SK-N-SH (cell line): ENCODE data around the gene TSPAN14. TPM values are rescaled to one million over a fixed set of nuclear protein-coding genes. Genes with fewer than 3 reads are reported as not detected.

ENCODE experiments used
- CTCF ChIA-PET: fragments of 300-600, 350-600 bp; formaldehyde crosslinking; extraction: SDS; loops from one replicate; lab custom pipeline; 2021; lab: Yijun Ruan, JAX
- POLR2A ChIA-PET: fragments of 350-600 bp; sonication (Branson Sonifier 250); formaldehyde crosslinking; extraction: SDS; loops from one replicate; lab custom pipeline; 2020; ENCODE audit warnings: antibody characterized with exemption, inconsistent platforms; lab: Yijun Ruan, JAX
- DNase-seq: peaks from one replicate; pipeline ENCODE4 v3.0.0; 2012
- H2AFZ ChIP-seq: fragments of 200-600 bp; sonication (generic); 2 replicates; pipeline ENCODE4 v1.8.1; 2016; ENCODE audit warnings: antibody characterized with exemption, mild to moderate bottlenecking, low read depth
- H3F3A ChIP-seq: fragments of 200-600 bp; sonication (generic); replicated peaks from 2 replicates; pipeline ENCODE3; 2016; ENCODE audit warnings: antibody characterized with exemption, mild to moderate bottlenecking; ENCODE audit not compliant: insufficient read depth
- H3K27ac ChIP-seq, 2 experiments: fragments of 200-500 bp in 1 of 2; fragments of 200-600 bp in 1 of 2; sonication (Bioruptor generic) in 1 of 2; sonication (generic), shearing (Covaris generic) in 1 of 2; 2 replicates each; pipeline versions ENCODE4 v1.5.1 to v1.6.1; 2014 to 2016; ENCODE audit warnings: low read depth in 2 of 2, inconsistent platforms in 1 of 2, low read length in 1 of 2, mild to moderate bottlenecking in 1 of 2, mixed read lengths in 1 of 2
- H3K27me3 ChIP-seq: fragments of 200-600 bp; sonication (generic), shearing (Covaris generic); 2 replicates; pipeline ENCODE4 v1.6.1; 2016; ENCODE audit warnings: mixed run types; ENCODE audit not compliant: insufficient read depth
- H3K36me3 ChIP-seq, 2 experiments: fragments of 200-500 bp in 1 of 2; fragments of 200-600 bp in 1 of 2; sonication (Bioruptor generic) in 1 of 2; sonication (generic) in 1 of 2; replicated peaks in 1 of 2; 2 replicates each; pipeline versions ENCODE3 to v1.5.1; 2014 to 2016; ENCODE audit warnings: low read length in 1 of 2, mild to moderate bottlenecking in 1 of 2; ENCODE audit not compliant: insufficient read depth in 2 of 2, control insufficient read depth in 1 of 2
- H3K4me1 ChIP-seq, 2 experiments: fragments of 200-500 bp in 1 of 2; fragments of 200-600 bp in 1 of 2; sonication (Bioruptor generic) in 1 of 2; sonication (generic), shearing (Covaris generic) in 1 of 2; 2 replicates each; pipeline versions ENCODE4 v1.5.1 to v1.6.1; 2014 to 2016; ENCODE audit warnings: low read depth in 1 of 2, low read length in 1 of 2, mixed run types in 1 of 2; ENCODE audit not compliant: insufficient read depth in 2 of 2, control insufficient read depth in 1 of 2
- H3K4me2 ChIP-seq: fragments of 200-600 bp; sonication (generic), shearing (Covaris generic); 2 replicates; pipeline ENCODE4 v1.6.1; 2017; ENCODE audit warnings: mixed run types
- H3K4me3 ChIP-seq, 2 experiments: fragments of 200-500 bp in 1 of 2; fragments of 200-600 bp in 1 of 2; sonication (Bioruptor generic) in 1 of 2; sonication (generic), shearing (Covaris generic) in 1 of 2; 2 replicates each; pipeline versions ENCODE4 v1.5.1 to v1.8.1; 2014 to 2016; ENCODE audit warnings: low read depth in 2 of 2, inconsistent platforms in 1 of 2, low read length in 1 of 2, mild to moderate bottlenecking in 1 of 2, mixed read lengths in 1 of 2, moderate library complexity in 1 of 2
- H3K79me2 ChIP-seq: fragments of 200-600 bp; sonication (generic); 2 replicates; pipeline ENCODE4 v1.8.1; 2017; ENCODE audit warnings: mild to moderate bottlenecking; ENCODE audit not compliant: insufficient read depth
- H3K9ac ChIP-seq: fragments of 200-600 bp; sonication (generic); 2 replicates; pipeline ENCODE4 v1.6.1; 2017; ENCODE audit warnings: mixed run types
- H3K9me2 ChIP-seq: fragments of 200-600 bp; sonication (generic); 2 replicates; pipeline ENCODE4 v1.6.1; 2017; ENCODE audit warnings: mixed run types
- H3K9me3 ChIP-seq: fragments of 200-600 bp; sonication (generic); 2 replicates; pipeline ENCODE4 v1.6.1; 2017; ENCODE audit warnings: mixed run types, mild to moderate bottlenecking, moderate library complexity
- H4K20me1 ChIP-seq: fragments of 200-600 bp; sonication (generic); 2 replicates; pipeline ENCODE4 v1.6.1; 2017; ENCODE audit warnings: mild to moderate bottlenecking, mixed run types; ENCODE audit not compliant: insufficient read depth
- ELF1 ChIP-seq: IDR thresholded peaks from 2 replicates; pipeline ENCODE4 v1.4.0; 2012
- EZH2phosphoT487 ChIP-seq: fragments of 200-600 bp; sonication (generic); IDR thresholded peaks from 2 replicates; pipeline ENCODE4 v1.6.1; 2017; ENCODE audit warnings: low read depth, mixed run types, mild to moderate bottlenecking, antibody characterized with exemption, moderate library complexity, borderline replicate concordance
- FOXJ3 ChIP-seq: sonication (generic); formaldehyde crosslinking; IDR thresholded peaks from 2 replicates; pipeline ENCODE4 v1.5.1; 2020; ENCODE audit warnings: mild to moderate bottlenecking, missing genetic modification reagents
- GABPA ChIP-seq: IDR thresholded peaks from 2 replicates; pipeline ENCODE4 v1.4.0; 2012; ENCODE audit warnings: low read depth, mild to moderate bottlenecking
- MEF2A ChIP-seq: IDR thresholded peaks from 2 replicates; pipeline ENCODE4 v1.4.0; 2012; ENCODE audit warnings: low read depth, borderline replicate concordance
- NFIC ChIP-seq: IDR thresholded peaks from 2 replicates; pipeline ENCODE4 v1.4.0; 2012; ENCODE audit warnings: borderline replicate concordance
- POLR2AphosphoS5 ChIP-seq: IDR thresholded peaks from 2 replicates; pipeline ENCODE4 v1.6.1; 2012; ENCODE audit warnings: low read depth, low read length
- RAD21 ChIP-seq: IDR thresholded peaks from 2 replicates; pipeline ENCODE4 v1.6.1; 2012; ENCODE audit warnings: mild to moderate bottlenecking, low read length
- RFX5 ChIP-seq: IDR thresholded peaks from 2 replicates; pipeline ENCODE4 v1.6.1; 2012; ENCODE audit warnings: mild to moderate bottlenecking, improper control_type of control experiment, low read length
- SMC3 ChIP-seq: IDR thresholded peaks from 2 replicates; pipeline ENCODE4 v1.6.1; 2012; ENCODE audit warnings: low read depth, low read length, improper control_type of control experiment
- TAF1 ChIP-seq: IDR thresholded peaks from 2 replicates; pipeline ENCODE4 v1.6.1; 2012; ENCODE audit warnings: low read depth, mild to moderate bottlenecking, low read length, moderate library complexity, borderline replicate concordance
- YY1 ChIP-seq: IDR thresholded peaks from 2 replicates; pipeline ENCODE4 v1.4.0; 2012; ENCODE audit warnings: low read depth, mild to moderate bottlenecking
- WGBS: methylation state at CpG from one replicate; pipeline ENCODE4 v1.1.6; 2017; ENCODE audit warnings: low lambda C conversion rate; 5-methylcytosine and 5-hydroxymethylcytosine counted together
- polyA plus RNA-seq, 3 experiments: library from polyadenylated mRNA; depleted of rRNA; stranded (reverse); fragments of >200 nt; gene quantifications; 2 replicates each; pipeline ENCODE4 v1.2.3, GENCODE V29; 2012
- TF ChIP-seq, protein P1 (sequence below): IDR thresholded peaks from 2 replicates; pipeline ENCODE4 v1.4.0; 2012; ENCODE audit warnings: low read depth, borderline replicate concordance
- TF ChIP-seq, protein P2 (sequence below): fragments of 200-600 bp; sonication (generic); IDR thresholded peaks from 2 replicates; pipeline ENCODE4 v1.6.1; 2017; ENCODE audit warnings: antibody characterized with exemption, mild to moderate bottlenecking, moderate library complexity
- TF ChIP-seq, protein P3 (sequence below): IDR thresholded peaks from 2 replicates; pipeline ENCODE4 v1.4.0; 2012; ENCODE audit warnings: low read depth, borderline replicate concordance
- TF ChIP-seq, protein P4 (sequence below): IDR thresholded peaks from 2 replicates; pipeline ENCODE4; 2012

TSPAN14 gene
- polyA plus RNA-seq, 1 of the 3 experiments (the other 2 are of a cell fraction) = 78.1 TPM

DNA sequence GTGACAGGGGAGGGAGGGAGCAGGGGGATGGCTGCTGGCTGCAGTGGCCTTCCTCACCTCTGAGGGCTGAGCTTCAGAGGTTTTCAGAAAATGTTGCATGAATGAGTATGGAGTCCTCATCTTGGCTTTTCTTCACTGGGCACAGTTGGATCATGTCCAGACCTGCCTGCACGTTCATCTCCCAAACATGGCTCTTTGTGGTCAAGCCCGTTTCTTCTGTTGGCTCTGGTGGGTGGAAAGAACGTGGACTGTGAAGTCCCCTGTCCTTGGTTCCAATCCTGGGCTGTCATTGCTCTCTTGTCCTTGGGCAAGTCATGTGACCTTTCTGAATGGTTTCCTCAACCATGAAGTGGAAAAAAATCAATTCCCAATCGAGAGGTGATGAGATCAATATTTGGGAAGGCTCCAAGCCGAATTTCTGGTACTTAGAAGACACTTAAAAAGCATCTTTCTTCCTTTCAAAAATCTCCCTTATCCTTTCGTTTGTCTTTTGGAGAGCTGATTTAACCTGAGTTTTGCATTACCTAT lies 34.5 kb downstream of the TSPAN14 start:
- Histone ChIP-seq H3K27ac (no peak overlapping the region), H3K27me3 (no peaks in the 10 kb centered on the region), H3K79me2 (peaks cover 100% of the 10 kb centered on the region), H3K9me3 (no peaks in the 10 kb centered on the region), H3K36me3 (peaks cover 12 to 17% of the 10 kb centered on the region in 2 experiments), H3F3A (peaks cover 3% of the 10 kb centered on the region), H3K4me1 (peaks cover 0 to 13% of the 10 kb centered on the region in 2 experiments; a peak in 1 of 4 replicates), H3K4me2 (no peak overlapping the region), H3K4me3 (no peak overlapping the region), H2AFZ (no peak overlapping the region), H3K9me2 (no peaks in the 10 kb centered on the region), H3K9ac (no peak overlapping the region), H4K20me1 (peaks cover 55% of the 10 kb centered on the region)
- ChIA-PET POLR2A (no interaction called here), CTCF (interaction anchor here (1.9 to 11.4 kb wide), 2 partner anchors 16 to 44 kb away, joined by 8 to 82 read pairs; no protein-coding TSS in a partner anchor)
- 87% methylated on average over 6 of the region's 6 CpGs for WGBS
- no peak for DNase-seq
- no peak for TF ChIP-seq YY1
- TF ChIP-seq, protein P1, sequence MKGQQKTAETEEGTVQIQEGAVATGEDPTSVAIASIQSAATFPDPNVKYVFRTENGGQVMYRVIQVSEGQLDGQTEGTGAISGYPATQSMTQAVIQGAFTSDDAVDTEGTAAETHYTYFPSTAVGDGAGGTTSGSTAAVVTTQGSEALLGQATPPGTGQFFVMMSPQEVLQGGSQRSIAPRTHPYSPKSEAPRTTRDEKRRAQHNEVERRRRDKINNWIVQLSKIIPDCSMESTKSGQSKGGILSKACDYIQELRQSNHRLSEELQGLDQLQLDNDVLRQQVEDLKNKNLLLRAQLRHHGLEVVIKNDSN = no peak
- TF ChIP-seq RAD21 = no peak
- TF ChIP-seq, protein P2, sequence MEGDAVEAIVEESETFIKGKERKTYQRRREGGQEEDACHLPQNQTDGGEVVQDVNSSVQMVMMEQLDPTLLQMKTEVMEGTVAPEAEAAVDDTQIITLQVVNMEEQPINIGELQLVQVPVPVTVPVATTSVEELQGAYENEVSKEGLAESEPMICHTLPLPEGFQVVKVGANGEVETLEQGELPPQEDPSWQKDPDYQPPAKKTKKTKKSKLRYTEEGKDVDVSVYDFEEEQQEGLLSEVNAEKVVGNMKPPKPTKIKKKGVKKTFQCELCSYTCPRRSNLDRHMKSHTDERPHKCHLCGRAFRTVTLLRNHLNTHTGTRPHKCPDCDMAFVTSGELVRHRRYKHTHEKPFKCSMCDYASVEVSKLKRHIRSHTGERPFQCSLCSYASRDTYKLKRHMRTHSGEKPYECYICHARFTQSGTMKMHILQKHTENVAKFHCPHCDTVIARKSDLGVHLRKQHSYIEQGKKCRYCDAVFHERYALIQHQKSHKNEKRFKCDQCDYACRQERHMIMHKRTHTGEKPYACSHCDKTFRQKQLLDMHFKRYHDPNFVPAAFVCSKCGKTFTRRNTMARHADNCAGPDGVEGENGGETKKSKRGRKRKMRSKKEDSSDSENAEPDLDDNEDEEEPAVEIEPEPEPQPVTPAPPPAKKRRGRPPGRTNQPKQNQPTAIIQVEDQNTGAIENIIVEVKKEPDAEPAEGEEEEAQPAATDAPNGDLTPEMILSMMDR = no peak
- no peak for TF ChIP-seq RFX5
- TF ChIP-seq NFIC = no peak

DNA sequence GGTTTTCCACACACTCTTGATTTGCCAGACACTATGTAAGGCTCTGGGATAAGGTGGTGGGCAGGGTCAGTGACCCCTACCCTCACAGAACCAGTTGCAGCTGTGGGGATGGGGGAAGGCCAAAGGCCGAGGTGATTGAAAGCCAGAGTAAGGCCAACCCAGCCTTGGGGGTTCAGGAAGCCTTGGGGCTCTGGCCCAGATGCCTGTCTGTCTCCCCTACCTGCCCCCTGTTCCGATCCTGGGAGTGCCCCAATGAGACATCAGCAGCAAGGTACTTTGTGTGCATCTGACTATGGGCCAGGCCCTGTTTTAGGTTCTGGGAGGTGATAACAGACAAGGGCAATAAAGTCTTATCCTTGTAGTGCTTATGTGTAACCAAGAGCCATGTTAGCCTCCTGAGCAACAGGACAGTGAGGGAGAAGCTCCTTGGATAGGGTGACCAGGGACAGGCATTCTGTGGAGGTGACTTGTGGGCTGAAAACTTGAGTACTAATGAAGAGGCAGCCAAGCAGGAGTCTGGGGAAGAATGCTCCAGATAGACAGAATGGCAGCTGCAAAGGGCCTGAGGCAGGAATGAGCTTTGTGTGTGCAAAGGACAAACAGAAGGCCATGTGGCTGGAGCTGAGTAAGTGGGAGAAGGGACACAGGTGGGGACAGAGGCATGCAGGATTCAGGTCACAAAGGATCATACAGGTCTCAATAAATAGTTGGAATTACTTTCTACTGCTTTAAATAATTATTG lies 35.4 kb downstream of the TSPAN14 start:
- Histone ChIP-seq H3F3A (peaks cover 8% of the 10 kb centered on the region), H3K4me3 (no peak overlapping the region), H2AFZ (no peak overlapping the region), H3K4me2 (no peak overlapping the region), H3K9me3 (no peaks in the 10 kb centered on the region), H3K27ac (no peak overlapping the region), H3K36me3 (peaks cover 13 to 21% of the 10 kb centered on the region in 2 experiments), H3K79me2 (peaks cover 100% of the 10 kb centered on the region), H4K20me1 (peaks cover 48% of the 10 kb centered on the region), H3K27me3 (no peaks in the 10 kb centered on the region), H3K9me2 (no peaks in the 10 kb centered on the region), H3K4me1 (peaks cover 0 to 14% of the 10 kb centered on the region in 2 experiments; a peak in 1 of 4 replicates), H3K9ac (no peak overlapping the region)
- POLR2A ChIA-PET = no interaction called here
- CTCF ChIA-PET = interaction anchor here (1.9 to 11.4 kb wide), 2 partner anchors 15 to 45 kb away, joined by 8 to 82 read pairs; no protein-coding TSS in a partner anchor
- 100% methylated on average over 1 of the region's 2 CpGs for WGBS
- no peak for DNase-seq
- TF ChIP-seq, protein P3, sequence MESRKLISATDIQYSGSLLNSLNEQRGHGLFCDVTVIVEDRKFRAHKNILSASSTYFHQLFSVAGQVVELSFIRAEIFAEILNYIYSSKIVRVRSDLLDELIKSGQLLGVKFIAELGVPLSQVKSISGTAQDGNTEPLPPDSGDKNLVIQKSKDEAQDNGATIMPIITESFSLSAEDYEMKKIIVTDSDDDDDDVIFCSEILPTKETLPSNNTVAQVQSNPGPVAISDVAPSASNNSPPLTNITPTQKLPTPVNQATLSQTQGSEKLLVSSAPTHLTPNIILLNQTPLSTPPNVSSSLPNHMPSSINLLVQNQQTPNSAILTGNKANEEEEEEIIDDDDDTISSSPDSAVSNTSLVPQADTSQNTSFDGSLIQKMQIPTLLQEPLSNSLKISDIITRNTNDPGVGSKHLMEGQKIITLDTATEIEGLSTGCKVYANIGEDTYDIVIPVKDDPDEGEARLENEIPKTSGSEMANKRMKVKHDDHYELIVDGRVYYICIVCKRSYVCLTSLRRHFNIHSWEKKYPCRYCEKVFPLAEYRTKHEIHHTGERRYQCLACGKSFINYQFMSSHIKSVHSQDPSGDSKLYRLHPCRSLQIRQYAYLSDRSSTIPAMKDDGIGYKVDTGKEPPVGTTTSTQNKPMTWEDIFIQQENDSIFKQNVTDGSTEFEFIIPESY = no peak
- TF ChIP-seq GABPA (no peak), MEF2A (no peak), RAD21 (no peak), FOXJ3 (CRISPR knock-in tag) (no peak), POLR2AphosphoS5 (no peak), ELF1 (no peak), EZH2phosphoT487 (no peak), TAF1 (no peak), SMC3 (no peak)
- TF ChIP-seq, protein P4, sequence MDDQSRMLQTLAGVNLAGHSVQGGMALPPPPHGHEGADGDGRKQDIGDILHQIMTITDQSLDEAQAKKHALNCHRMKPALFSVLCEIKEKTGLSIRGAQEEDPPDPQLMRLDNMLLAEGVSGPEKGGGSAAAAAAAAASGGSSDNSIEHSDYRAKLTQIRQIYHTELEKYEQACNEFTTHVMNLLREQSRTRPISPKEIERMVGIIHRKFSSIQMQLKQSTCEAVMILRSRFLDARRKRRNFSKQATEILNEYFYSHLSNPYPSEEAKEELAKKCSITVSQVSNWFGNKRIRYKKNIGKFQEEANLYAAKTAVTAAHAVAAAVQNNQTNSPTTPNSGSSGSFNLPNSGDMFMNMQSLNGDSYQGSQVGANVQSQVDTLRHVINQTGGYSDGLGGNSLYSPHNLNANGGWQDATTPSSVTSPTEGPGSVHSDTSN = no peak
- TF ChIP-seq, protein P2 = no peak
- TF ChIP-seq, protein P1 = no peak
